HL-60/S4 treated with phorbol 12-myristate 13-acetate at 8.2 ng/mL for 4 days and 3 days (cell line): Measurements from ENCODE around the gene TBX4.

Source experiments
- in situ Hi-C: fragments of 300-500 bp; cut with MboI; formaldehyde crosslinking; loops from 2 replicates; pipeline ENCODE4 v1.15.0; 2022; ENCODE audit warnings: low sequenced_read_pairs

Gene TBX4

DNA sequence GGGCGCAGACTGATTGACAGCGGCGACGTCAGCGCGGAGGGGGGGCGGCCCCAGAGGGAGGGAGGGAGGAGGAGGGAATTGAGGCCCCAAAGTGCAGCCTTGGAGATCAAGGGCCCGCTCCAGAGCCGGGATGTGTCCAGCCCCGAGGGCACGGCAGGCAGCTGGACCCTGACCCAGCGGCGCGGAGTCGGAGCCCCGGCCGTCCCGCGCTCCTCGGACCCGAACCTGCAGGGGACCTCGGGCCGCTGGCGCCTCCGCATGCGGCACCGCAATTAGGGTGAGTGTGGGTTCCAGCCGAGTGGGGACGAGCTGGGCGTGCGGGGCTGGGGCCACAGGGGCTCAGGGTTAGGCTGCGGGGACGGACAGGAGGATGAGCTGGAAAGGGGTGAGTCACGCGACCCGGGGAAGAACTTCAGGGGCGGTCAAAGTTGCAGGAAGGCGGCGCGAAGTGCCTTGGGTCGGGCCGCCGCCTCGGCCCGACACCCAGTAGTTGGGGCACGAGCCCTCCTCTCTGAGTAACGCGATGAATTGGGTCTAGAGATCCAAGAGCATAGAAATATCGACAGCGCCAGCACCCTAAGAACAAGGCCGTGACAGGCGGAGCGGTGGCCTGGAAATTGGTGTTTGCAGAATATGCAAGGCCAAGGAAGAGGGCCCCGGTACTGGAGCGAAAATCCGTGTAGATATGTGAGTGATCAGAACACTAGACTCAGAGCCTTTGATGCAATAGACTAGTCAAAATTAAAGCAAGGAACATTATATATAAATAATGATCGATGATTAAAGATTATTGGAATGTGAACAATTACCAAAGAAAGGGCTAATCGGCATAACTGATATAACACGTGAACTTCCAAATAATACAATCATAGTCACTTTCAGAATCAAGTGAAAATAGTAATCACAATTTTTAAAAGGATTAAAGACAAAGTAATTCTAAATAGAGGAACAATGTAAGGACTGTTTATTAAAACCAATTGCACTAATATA lies at the start of gene TBX4:
Gene TBX4, plus strand, starts transcription at position 122 of the 990 bp plus-strand sequence. CDS start 4,069 bp downstream, outside the sequence.
- in situ Hi-C loops, result no loop called here

DNA sequence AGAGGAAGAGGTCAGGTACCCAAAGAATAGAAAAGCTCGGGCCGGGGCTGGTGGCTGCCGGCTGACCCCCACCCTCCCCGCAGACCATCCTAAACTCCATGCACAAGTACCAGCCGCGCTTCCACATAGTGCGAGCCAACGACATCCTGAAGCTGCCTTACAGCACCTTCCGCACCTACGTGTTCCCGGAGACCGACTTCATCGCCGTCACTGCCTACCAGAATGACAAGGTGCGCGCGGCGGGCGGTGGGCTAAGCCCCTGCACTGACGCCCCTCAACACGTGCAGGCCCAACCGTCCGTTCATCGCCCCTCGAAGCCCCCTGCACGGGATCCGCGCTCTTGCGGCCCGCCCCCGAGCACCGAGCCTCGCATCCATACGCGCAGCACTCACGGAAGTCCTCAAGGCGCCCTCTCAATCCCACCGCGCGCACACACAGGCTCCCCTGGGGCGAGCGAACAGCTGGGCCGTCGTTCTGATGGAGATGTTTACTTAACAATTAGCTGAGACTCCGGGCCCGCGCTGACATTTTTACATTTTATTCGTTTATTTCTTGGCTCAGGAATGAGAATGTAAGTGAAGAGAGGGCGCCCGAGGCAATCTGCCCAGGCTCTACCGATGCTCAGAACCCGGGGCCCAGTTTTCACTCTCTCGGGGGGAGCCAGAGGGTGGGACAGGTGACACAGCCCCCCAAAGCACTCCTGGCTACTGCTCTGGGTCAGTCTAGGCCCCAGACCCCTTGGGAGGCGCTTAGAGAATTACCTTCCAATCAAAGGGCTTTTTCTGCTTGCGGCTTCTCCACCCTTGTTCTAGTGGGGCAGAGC lies 49.0 kb upstream of the TBX4 start:
- in situ Hi-C loops, result no loop called here

DNA sequence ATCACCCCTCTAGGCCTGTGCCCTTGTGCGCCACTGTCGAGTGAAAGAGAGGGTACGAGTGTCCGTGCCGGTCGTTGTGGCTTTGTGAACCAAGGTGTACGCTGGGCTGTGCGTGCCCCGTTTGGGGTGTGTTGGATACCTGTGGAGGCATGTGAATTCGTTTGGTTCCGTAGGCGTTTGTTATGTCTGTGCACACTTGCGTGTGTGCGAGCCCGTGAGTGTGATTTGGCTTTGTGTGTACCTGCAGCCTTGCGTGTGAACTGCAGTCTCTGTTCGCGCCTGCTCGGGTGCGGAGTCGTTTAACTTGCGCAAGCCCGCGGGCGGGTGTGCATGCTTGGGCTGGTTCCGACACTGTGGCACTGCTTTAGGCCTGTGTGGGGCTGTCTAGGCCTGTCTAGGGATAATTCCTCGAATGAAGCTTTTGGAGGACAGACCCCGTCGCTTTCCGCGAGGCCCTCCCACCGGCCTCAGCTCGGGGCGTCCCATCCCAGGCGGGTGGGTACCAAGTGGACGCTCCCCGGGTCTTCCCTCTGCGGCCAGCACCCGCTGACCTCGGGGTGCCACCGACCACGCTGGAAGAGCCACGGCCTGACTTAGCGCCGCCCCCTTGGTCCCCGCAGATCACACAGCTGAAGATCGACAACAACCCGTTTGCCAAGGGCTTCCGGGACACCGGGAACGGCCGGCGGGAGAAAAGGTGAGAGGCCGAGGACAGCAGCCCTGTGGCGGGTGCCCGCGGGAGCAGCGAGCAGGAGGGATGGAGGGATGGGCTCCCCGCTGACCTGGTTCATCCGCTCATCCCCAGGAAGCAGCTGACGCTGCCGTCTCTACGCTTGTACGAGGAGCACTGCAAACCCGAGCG lies 48.2 kb upstream of the TBX4 start:
- in situ Hi-C loops, result no loop called here

DNA sequence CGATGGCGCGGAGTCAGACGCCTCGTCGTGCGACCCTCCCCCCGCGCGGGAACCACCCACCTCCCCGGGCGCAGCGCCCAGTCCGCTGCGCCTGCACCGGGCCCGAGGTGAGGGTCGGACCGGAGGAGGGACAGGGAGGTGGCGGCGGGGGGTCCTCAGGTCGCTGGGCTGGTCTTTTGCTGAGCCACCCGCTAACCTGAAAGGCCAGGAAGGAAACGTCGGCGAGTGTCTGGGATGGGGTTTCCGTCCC lies 47.6 kb upstream of the TBX4 start:
- in situ Hi-C loops, result no loop called here

DNA sequence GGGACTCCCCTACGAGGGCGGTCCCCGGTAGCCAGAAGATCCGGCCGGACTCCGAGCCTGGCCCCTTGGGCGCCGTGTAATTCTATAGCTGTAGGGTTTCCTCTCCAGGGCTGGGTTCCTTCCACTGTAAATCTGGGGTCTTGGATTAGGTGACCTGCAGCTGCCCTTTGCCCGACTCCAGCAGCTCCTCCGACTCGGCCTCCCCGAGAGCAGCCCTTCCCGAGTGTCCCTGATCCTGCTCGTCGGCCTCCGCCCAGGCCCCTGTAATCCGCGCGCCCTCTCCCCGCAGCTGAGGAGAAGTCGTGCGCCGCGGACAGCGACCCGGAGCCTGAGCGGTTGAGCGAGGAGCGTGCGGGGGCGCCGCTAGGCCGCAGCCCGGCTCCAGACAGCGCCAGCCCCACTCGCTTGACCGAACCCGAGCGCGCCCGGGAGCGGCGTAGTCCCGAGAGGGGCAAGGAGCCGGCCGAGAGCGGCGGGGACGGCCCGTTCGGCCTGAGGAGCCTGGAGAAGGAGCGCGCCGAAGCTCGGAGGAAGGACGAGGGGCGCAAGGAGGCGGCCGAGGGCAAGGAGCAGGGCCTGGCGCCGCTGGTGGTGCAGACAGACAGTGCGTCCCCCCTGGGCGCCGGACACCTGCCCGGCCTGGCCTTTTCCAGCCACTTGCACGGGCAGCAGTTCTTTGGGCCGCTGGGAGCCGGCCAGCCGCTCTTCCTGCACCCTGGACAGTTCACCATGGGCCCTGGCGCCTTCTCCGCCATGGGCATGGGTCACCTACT lies 47.1 kb upstream of the TBX4 start:
- in situ Hi-C loops, result no loop called here

DNA sequence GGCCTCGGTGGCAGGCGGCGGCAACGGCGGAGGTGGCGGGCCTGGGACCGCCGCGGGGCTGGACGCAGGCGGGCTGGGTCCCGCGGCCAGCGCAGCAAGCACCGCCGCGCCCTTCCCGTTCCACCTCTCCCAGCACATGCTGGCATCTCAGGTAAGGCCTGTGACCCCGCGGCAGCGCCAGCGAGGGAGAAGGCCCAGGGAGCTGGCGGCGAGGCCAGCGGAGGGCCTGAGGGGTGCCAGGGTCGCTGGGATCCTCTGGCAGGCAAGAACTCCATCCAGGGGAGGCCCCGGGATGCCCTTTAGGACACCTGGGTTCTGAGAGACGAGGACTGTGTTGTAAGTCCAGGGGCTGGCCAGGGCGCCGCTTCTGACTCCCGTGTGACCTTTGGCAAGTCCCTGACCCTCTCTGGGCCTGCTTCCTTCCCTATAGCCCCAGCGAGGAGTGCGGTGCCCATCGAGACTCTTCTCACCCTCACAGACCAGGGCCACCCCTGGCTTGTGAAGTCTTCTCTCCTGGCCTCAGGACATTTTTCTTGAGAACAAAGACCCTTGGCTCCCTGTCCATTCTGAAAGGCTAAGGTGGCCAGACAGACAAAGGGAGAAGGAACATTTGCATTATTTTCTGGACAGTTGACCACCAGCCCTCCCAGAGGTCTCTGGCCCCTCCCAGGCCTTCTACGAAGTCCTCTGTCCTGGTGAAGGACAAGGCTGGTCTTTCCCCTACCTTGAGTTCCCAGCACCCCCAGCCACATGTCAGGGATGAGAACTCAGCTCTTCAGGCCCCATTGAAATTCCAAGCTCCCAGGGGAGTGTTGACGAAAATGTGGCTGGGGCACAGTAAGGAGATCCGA lies 46.3 kb upstream of the TBX4 start:
- in situ Hi-C loops, result no loop called here

DNA sequence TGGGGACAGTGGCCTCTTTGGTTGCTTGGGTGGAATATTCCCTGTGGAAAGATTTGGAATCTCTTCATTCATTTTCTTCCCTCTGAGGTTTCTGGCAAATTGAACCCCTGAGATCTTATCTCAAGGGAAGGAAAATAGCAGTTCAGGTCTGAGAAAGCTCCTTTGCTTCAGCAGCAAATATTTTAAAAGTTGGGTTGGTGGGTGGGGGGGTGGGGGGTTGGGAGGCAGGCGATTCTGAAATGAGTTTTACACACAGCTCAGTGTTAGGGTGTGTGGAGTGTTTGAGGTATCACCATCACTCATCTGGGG lies 45.7 kb upstream of the TBX4 start:
- in situ Hi-C loops, result no loop called here

DNA sequence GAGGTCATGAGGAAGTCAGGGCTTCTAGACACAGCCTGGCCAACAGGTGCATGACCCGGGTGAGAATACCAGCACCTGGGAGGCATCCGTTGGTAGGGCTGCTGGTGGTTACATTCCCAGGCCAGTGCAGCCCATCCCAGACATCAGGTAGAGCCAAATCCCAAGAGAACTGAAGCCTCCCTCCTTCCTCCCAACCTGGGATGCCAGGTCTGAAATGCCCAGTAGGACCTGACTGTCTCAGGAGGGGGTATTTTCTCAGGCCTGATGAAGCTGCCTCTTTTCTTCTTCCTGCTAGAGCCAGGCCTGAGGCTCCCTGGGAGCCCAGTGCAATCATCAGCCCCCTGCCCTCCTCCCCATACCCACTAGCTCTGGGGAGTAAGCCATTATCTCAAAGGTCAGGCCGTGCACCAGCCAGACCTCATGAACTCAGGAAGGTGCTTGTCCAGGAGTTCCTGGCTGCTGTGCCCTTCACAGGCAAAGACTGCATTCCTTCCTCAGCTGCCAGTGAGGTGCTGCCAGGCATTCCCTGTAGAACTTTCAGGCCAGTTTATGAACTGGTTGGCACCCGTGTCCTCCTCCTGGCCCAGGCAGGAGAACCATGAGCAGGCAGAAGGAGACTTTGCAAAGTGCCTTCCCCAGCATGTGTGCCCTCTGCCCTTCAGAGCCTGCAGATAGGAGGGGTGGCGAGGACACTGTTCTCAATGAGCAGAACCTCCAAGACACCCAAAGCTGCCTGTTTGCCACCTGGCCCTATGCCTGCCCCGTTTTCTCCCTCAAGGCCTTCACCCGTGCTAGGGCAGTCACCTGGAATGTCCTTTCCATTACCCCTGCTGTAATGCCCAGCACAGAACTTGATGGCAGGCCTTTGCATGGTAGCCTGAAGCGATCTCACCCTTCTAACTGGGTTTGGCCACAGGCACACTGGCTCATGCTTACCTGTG lies 45.0 kb upstream of the TBX4 start:
- in situ Hi-C loops, result no loop called here

DNA sequence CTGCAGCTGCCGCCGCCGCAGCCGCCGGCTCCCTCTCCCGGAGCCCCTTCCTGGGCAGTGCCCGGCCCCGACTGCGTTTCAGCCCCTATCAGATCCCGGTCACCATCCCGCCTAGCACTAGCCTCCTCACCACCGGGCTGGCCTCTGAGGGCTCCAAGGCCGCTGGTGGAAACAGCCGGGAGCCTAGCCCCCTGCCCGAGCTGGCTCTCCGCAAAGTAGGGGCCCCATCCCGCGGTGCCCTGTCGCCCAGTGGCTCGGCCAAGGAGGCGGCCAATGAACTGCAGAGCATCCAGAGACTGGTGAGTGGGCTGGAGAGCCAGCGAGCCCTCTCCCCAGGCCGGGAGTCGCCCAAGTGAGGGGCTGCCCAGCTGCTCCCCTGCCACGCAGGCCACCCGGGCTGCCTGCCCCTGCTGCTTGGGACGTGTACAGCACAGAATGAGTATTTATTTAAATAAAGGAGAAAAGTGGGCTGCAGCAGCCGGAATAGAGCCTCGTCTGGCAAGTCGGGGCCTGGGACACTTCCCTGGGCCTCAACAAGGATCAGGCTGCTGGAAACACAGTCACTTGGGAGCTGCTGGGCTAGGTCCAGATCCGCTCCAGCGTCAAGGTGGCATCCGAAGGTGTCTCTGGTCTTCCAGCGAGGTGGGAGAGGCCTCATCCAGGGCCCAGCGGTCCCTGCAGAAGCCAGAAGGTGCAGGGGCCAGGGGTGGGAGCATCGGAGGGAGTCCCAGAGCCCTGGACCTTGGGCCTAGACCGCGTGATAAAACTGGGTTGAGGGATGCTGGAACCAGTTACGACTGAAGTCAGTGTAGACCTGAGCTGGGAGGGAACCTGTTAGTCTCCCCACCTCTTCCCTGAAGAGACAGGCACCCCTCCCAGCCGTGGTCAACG lies 43.8 kb upstream of the TBX4 start:
- in situ Hi-C loops, result no loop called here

DNA sequence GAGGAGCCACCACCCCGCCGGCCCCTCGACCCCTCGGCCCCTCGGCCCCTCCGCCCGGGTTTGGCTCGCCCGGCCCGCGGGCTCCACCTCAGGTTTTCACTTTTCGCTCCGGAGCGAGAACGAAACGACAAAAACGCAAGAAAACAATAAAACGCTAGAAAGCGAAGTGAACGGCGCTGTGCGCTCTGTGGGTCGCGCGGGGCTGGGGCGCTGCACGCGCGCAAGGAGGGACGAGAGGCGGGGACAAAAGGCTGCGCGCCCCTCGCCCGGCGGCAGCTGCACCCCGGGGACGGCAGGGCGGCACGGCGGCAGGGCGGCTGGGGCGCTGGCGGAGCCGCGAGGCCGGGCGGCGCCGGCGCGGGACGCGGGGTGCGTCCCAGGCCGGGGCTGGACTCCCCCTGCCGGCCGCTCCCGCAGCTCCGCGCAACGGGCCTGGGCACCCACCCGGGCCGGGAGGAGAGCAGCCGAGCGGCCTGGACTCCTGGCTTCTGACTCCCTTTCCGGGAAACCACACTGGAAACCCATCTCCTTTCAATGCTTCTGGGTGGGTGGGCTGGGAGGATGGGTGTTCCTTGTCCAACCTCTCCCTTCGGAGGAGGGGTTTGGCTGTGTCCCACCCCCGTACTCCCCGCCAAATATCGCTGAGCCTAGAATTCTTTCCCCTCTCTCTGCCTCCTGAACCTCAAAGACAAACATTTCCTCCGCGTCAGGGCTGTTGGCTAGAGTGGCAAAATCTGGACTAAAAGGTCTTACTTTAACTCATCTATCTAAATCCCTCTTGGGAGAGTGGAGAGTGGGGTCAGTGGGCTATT lies 42.7 kb upstream of the TBX4 start:
- in situ Hi-C loops, result no loop called here

DNA sequence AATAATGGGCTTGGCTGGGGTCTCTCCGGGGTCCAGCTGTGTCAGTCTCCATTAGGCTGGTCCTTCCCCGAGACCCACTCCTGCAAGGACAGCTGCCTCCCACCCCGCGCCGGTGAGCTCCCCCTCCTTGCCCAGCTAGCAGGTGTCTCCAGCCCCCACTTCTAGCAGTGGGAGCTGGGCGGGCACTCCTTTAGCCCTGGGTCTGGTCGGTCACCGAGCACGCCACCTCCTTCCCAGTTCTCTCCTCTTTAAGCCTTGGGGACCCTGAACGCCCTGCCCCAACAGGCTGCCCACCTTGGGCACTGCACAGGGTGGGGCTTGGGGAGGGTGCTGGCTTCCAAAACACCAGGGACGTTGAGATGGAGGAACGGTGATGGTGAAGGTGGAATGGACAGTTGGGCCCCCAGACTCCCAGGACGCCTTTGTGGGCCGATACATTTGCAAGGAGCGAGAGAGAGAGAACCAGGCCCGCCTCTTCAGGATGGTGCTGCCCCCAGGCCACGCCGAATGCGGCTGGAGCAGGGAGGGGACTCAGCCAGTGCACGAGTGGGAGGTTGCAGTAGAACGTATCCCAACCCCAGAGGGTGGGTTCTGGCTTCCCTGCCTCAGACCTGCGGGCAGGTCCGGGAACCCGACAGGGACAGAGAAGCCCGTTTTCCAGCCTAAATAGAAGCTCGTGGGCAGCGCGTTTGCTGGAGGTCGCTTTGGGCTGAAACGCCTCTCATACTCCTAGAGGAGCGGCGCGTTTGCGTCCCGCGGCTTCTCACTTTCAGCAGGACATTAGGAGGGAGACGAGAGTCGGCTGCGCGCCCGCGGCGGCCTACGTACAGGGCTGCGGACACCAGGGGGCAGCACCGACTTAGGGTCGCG lies 41.8 kb upstream of the TBX4 start:
- in situ Hi-C loops, result no loop called here

DNA sequence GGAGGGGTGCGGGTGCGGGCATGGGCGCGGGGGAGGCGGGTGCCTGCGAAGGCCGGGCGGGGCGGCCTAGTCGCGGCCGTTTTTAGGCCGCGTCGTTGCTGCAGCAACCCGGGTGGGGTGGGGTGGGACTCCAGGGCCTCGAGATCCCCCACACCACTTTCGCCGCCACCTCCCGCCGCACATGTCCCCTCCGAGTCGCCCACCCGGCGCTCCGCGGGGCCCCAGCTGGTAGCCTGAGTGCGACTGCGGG lies 41.3 kb upstream of the TBX4 start:
- in situ Hi-C loops, result no loop called here

DNA sequence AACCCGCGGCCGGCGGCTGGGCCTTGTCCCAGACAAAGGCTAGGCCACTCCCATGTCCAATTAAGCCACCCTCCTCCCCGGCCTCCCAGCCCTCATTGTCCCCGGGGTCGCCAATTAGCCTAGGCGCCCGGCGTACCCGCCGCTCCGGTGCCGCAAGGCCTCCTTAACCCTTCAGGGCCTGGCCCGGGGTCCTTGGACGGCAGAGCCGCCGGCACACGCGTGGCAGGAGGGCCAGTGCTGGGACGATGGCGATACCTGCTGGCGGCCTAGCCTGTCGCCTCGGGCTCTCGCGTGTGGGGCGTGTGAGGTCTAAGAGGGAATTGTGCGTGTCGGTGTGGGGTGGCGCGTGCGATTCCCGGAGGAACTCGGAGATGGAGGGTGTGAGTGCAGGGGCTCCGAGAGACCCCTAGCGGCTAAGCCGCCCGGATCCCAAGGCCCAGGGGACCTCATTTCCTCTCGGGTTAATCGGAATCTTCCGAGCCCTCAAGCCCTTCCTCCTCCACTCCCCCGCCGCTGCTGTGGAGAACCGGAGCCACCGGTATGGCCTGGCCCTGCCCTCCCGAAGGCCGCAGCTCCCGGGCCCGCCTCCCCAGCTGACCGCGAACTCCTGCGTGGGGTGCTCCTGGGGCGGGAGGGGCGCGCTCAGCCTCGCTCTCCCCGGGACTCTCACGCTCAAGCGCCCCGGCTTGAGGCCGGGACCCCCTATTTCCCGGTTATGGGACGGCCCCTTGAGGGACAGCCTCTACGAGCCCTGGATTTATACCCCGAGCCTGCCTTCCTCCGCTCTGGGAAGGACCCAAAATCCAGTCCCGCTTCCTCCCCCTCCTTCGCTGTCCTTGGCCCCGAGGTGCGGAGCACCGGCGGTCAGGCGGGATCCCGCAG lies 40.7 kb upstream of the TBX4 start:
- in situ Hi-C loops, result no loop called here

DNA sequence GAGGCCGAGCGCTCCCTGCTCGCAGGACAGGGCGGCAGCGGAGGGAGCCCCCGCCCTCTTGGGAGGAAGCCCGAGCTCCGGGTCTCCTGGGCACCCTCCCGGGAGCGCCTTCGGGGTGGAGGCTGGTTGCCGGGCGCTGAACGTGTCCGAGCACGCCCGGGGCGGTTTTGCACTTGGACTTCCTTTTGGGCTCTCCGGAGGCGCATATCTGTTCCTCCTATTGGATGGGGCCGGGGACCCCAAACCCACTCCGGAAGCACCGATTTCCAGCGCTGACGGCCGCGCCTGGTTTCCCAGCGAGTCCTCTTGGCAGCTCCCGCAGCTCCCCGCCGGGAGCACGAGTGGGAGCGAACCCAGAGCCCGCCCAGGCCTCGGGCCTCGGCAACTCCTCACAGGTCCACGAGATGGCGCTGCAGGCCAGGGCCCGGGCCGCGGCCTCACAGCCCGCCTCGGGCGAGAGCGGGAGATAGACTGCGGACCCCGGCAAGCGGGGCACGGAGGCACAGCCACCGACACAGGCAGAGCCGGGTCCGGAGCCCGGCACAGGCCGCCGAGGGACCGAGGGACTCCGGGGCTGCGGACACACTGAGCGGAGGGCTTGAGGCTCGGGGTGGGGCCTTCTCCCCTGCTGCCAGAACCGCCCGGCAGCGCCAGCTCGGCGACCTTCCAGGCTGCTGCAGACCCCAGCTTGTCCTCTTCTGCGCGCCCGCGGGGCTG lies 39.9 kb upstream of the TBX4 start:
- in situ Hi-C loops, result no loop called here
